Loucy (cell line): ENCODE measurements around the gene FRAT1.

Source experiments
- EZH2phosphoT487 ChIP-seq: fragments of 200-600 bp; IDR thresholded peaks from 2 replicates; pipeline ENCODE4 v1.6.1; 2018; ENCODE audit warnings: antibody characterized with exemption, mild to moderate bottlenecking, moderate library complexity, borderline replicate concordance
- TF ChIP-seq, protein P1 (sequence below): fragments of 200-600 bp; sonication (generic); conservative IDR thresholded peaks from 2 replicates; pipeline ENCODE4 v1.5.1; 2014; ENCODE audit warnings: mild to moderate bottlenecking, antibody characterized with exemption, low read length

DNA sequence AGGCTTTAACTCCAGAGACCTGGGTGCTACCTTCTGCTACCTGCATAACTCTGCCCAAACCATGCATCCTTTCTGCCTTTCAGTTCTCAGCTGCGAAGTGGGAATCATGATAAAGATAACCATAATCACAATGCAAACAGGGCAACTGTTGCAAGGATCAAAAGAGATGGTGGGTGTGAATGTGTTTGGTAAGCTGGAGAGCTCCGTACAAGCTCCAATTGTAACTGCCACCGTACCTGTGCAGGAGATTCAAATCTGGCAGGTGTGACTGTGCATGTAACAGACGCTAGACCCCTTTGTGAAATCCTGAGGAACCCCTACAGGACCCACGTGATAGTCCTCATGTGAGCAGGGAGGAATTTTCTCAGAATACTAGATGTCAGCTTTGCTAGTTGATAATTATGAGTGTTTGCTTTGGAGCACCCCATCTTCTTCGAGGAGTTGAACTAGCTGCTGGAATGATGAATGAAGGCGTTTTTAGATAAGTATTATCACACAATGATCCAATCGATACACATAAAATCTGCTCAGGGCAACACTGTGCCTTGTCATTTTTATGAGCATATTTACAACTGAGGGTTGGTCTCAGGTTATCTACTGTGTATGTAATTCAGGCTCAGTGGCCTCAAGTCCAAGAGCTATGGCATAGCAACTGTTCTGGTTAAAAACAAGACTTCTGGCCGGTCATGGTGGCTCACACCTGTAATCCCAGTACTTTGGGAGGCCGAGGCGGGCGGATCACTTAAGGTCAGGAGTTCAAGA lies 30.9 kb downstream of the FRAT1 start:
- TF ChIP-seq, protein P1, sequence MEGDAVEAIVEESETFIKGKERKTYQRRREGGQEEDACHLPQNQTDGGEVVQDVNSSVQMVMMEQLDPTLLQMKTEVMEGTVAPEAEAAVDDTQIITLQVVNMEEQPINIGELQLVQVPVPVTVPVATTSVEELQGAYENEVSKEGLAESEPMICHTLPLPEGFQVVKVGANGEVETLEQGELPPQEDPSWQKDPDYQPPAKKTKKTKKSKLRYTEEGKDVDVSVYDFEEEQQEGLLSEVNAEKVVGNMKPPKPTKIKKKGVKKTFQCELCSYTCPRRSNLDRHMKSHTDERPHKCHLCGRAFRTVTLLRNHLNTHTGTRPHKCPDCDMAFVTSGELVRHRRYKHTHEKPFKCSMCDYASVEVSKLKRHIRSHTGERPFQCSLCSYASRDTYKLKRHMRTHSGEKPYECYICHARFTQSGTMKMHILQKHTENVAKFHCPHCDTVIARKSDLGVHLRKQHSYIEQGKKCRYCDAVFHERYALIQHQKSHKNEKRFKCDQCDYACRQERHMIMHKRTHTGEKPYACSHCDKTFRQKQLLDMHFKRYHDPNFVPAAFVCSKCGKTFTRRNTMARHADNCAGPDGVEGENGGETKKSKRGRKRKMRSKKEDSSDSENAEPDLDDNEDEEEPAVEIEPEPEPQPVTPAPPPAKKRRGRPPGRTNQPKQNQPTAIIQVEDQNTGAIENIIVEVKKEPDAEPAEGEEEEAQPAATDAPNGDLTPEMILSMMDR = no peak
- TF ChIP-seq EZH2phosphoT487 = no peak
